Stomach (tissue), 4 donors: ENCODE data around the gene GNE.

Experiments used
- POLR2A ChIP-seq, 4 donors: fragments of 450-650 bp; IDR thresholded peaks; one replicate each; pipeline ENCODE4 v1.6.1; 2016; ENCODE audit warnings: antibody characterized with exemption in 4 of 4, control low read depth in 2 of 4, mild to moderate bottlenecking in 1 of 4, moderate library complexity in 1 of 4
- TF ChIP-seq, protein P1 (sequence below), 7 experiments: fragments of 450-650 bp in 4 of 7; fragments of 200-600 bp in 3 of 7; sonication (generic) in 3 of 7; IDR thresholded peaks; one replicate each; pipeline ENCODE4 v1.5.1; 2016 to 2019; ENCODE audit warnings: antibody characterized with exemption in 7 of 7, control low read depth in 2 of 7, mild to moderate bottlenecking in 1 of 7

DNA sequence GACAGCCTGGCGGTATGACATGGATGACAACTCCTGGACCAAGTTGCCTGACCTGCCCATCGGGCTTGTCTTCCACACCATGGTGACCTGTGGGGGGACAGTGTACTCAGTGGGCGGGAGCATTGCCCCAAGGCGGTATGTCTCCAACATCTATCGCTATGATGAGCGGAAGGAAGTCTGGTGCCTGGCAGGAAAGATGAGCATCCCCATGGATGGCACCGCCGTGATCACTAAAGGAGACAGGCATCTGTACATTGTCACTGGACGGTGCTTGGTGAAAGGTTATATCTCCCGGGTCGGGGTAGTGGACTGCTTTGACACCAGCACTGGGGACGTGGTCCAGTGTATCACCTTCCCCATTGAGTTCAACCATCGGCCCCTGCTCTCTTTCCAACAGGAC, 87.7 kb downstream of the GNE start:
- TF ChIP-seq, protein P1, sequence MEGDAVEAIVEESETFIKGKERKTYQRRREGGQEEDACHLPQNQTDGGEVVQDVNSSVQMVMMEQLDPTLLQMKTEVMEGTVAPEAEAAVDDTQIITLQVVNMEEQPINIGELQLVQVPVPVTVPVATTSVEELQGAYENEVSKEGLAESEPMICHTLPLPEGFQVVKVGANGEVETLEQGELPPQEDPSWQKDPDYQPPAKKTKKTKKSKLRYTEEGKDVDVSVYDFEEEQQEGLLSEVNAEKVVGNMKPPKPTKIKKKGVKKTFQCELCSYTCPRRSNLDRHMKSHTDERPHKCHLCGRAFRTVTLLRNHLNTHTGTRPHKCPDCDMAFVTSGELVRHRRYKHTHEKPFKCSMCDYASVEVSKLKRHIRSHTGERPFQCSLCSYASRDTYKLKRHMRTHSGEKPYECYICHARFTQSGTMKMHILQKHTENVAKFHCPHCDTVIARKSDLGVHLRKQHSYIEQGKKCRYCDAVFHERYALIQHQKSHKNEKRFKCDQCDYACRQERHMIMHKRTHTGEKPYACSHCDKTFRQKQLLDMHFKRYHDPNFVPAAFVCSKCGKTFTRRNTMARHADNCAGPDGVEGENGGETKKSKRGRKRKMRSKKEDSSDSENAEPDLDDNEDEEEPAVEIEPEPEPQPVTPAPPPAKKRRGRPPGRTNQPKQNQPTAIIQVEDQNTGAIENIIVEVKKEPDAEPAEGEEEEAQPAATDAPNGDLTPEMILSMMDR (IDR thresholded peaks at IDR 0.05) = no peak
- TF ChIP-seq POLR2A (IDR thresholded peaks at IDR 0.05) = no peak
